ENCODE results near the gene CCSER1. TPM values are rescaled to one million over a fixed set of nuclear protein-coding genes. Genes with fewer than 3 reads are reported as not detected.
A peak's percentile ranks its signal among the peaks of the same experiment; 100 is the strongest.
"Not testable (repeated sequence)": the region's sequence is repeated elsewhere in the genome, so short reads cannot be mapped to it uniquely, and the experiment has no call there.

CCSER1 gene
- total and polyA plus RNA-seq, 4 donors, result 3.5 to 66.1 (median 14.5) TPM

- not testable (repeated sequence) for H3K36me3 ChIP-seq (ENCODE audit: control insufficient read depth, insufficient read depth, low read length); H3K4me3 ChIP-seq (ENCODE audit: low read depth, low read length); H3K27me3 ChIP-seq (ENCODE audit: control insufficient read depth, insufficient read depth, low read length); H3K27ac ChIP-seq (ENCODE audit: low read depth, low read length); H3K9me3 ChIP-seq (ENCODE audit: control insufficient read depth, insufficient read depth, low read length); H3K4me1 ChIP-seq (ENCODE audit: control insufficient read depth, insufficient read depth, low read length); DNase-seq (ENCODE audit: low read depth in 4 of 6, low spot score in 6 of 6)
- WGBS (ENCODE audit: insufficient coverage), result 98% methylated on average over 14 of the region's 26 CpGs
Measured at GRCh38 chr4:91217831-91218403, 1090.7 kb downstream of the CCSER1 start.

- H3K4me3 ChIP-seq (ENCODE audit: low read depth, low read length), result no peak overlapping the region
- H3K27me3 ChIP-seq (ENCODE audit: control insufficient read depth, insufficient read depth, low read length), result no peaks in the 10 kb centered on the region
- no peak overlapping the region for H3K27ac ChIP-seq (ENCODE audit: low read depth, low read length)
- H3K36me3 ChIP-seq (ENCODE audit: control insufficient read depth, insufficient read depth, low read length), result no peaks in the 10 kb centered on the region
- no peaks in the 10 kb centered on the region for H3K9me3 ChIP-seq (ENCODE audit: control insufficient read depth, insufficient read depth, low read length)
- no peaks in the 10 kb centered on the region for H3K4me1 ChIP-seq (ENCODE audit: control insufficient read depth, insufficient read depth, low read length)
- peak in 1 of 6 donors; percentile 7 for DNase-seq (ENCODE audit: low read depth in 4 of 6, low spot score in 6 of 6)
- 40% methylated on average over 1 of the region's 2 CpGs for WGBS (ENCODE audit: insufficient coverage)
Measured at GRCh38 chr4:91220315-91220714, 1093.1 kb downstream of the CCSER1 start.

DNA sequence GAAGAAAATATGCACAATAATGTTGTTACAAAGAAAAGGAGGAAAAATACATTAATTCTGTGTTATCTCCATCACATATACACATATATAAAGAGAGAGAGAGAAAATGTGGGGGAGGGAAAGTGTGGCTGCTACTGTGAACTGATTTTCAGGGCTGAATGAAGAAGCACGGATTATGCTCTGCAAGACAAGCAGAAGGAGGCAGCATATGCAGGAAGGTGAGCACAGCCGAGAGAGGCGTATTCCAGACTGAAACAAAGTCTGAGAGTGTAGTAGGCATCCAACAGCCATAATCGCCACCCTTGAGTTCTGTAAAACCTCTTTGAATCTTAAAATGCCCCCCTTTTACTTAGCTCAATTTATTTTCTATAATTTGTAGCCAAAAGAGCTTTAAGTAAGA is 1094.8 kb downstream of the CCSER1 start:
- peak in 1 of 6 donors; percentile 37 for DNase-seq (ENCODE audit: low read depth in 4 of 6, low spot score in 6 of 6)
- Histone ChIP-seq H3K4me3 (ENCODE audit: low read depth, low read length) (no peak overlapping the region), H3K27me3 (ENCODE audit: control insufficient read depth, insufficient read depth, low read length) (no peaks in the 10 kb centered on the region)

DNA sequence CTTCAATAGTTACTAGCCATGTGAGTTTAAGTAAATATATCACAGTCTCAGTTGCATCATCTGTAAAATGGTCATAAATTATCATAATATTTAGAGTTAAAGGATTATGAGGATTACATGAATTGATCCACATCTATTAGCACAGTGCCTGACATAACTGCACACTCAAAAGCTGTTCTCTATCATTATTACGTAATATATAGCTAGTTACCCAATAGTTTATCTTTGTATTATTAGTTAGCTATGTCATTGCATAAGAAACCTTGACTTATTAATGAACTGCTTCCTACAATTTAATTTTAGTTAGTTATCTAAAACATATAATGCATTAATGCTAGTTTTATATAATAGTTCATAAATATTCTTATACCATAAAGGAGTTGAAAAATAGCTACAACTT is 1099.7 kb downstream of the CCSER1 start:
- no peaks in the 10 kb centered on the region for H3K9me3 ChIP-seq (ENCODE audit: control insufficient read depth, insufficient read depth, low read length)

More for the DNA sequence above, 1094.8 kb downstream of the CCSER1 start:
- H3K9me3 ChIP-seq (ENCODE audit: control insufficient read depth, insufficient read depth, low read length), result no peaks in the 10 kb centered on the region
- H3K27ac ChIP-seq (ENCODE audit: low read depth, low read length), result no peak overlapping the region
- H3K4me1 ChIP-seq (ENCODE audit: control insufficient read depth, insufficient read depth, low read length), result no peaks in the 10 kb centered on the region
- no peaks in the 10 kb centered on the region for H3K36me3 ChIP-seq (ENCODE audit: control insufficient read depth, insufficient read depth, low read length)
- WGBS (ENCODE audit: insufficient coverage), result 90% methylated on average over 3 of the region's 4 CpGs

GRCh38 chr4:91228659-91229058 is 1101.5 kb downstream of the CCSER1 start:
- H3K4me3 ChIP-seq (ENCODE audit: low read depth, low read length), result no peak overlapping the region
- no peaks in the 10 kb centered on the region for H3K4me1 ChIP-seq (ENCODE audit: control insufficient read depth, insufficient read depth, low read length)
- H3K9me3 ChIP-seq (ENCODE audit: control insufficient read depth, insufficient read depth, low read length), result no peaks in the 10 kb centered on the region
- no peak for DNase-seq (ENCODE audit: low read depth in 4 of 6, low spot score in 6 of 6)
- H3K36me3 ChIP-seq (ENCODE audit: control insufficient read depth, insufficient read depth, low read length), result no peaks in the 10 kb centered on the region
- H3K27ac ChIP-seq (ENCODE audit: low read depth, low read length), result no peak overlapping the region
- no CpG with 5 or more reads among the region's 3 CpGs for WGBS (ENCODE audit: insufficient coverage)
- H3K27me3 ChIP-seq (ENCODE audit: control insufficient read depth, insufficient read depth, low read length), result no peaks in the 10 kb centered on the region

More for the DNA sequence above, 1099.7 kb downstream of the CCSER1 start:
- Histone ChIP-seq H3K27me3 (ENCODE audit: control insufficient read depth, insufficient read depth, low read length) (no peaks in the 10 kb centered on the region), H3K4me3 (ENCODE audit: low read depth, low read length) (no peak overlapping the region), H3K4me1 (ENCODE audit: control insufficient read depth, insufficient read depth, low read length) (no peaks in the 10 kb centered on the region), H3K36me3 (ENCODE audit: control insufficient read depth, insufficient read depth, low read length) (no peaks in the 10 kb centered on the region), H3K27ac (ENCODE audit: low read depth, low read length) (no peak overlapping the region)
- whole genome bisulfite sequencing (ENCODE audit: insufficient coverage), result no CpG with 5 or more reads among the region's 1 CpG
- no peak for DNase-seq (ENCODE audit: low read depth in 4 of 6, low spot score in 6 of 6)

DNA sequence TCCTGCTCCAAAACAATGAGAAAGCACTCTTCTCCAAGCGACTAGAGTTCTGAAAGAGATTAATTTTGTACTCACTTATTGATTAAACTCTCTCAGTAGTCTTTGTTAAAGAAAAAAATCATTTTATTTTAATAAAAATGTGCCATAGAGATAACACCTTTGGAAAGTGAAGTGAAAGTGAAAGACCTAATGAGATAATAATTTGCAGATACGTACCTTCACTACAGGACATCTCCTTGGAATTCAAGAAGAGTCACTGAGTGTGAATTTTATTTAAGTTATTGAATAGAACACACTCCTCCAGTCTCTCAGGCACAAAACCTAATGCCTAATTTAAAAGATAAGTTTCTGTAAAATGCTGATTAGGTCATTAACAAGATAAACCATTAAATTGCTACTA is 1106.0 kb downstream of the CCSER1 start:
- no peak overlapping the region for H3K27ac ChIP-seq (ENCODE audit: low read depth, low read length)
- no peaks in the 10 kb centered on the region for H3K27me3 ChIP-seq (ENCODE audit: control insufficient read depth, insufficient read depth, low read length)
- no peaks in the 10 kb centered on the region for H3K9me3 ChIP-seq (ENCODE audit: control insufficient read depth, insufficient read depth, low read length)
- H3K4me3 ChIP-seq (ENCODE audit: low read depth, low read length), result no peak overlapping the region
- H3K36me3 ChIP-seq (ENCODE audit: control insufficient read depth, insufficient read depth, low read length), result no peaks in the 10 kb centered on the region
- H3K4me1 ChIP-seq (ENCODE audit: control insufficient read depth, insufficient read depth, low read length), result no peaks in the 10 kb centered on the region
- WGBS (ENCODE audit: insufficient coverage), result no CpG with 5 or more reads among the region's 2 CpGs
- no peak for DNase-seq (ENCODE audit: low read depth in 4 of 6, low spot score in 6 of 6)

DNA sequence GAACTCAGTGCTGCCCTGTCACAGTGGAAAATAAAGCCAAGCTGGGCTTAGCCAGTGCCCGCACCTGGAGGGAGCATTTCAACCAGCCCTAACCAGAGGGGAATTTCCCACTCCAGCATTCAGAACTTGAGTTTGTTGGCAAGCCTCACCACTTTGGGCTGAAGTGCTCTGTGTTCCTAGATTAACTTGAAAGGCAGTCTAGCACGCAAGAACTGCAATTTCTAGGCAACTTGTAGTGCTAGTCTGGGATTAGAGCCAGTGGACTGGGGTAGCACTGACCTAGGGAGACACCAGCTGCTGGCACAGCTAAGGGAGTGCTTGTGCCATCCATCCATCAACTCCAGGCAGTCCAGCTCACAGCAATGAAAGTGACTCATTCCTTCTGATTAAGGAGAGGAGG is 1115.9 kb downstream of the CCSER1 start:
- Histone ChIP-seq H3K27ac (ENCODE audit: low read depth, low read length) (no peak overlapping the region), H3K4me1 (ENCODE audit: control insufficient read depth, insufficient read depth, low read length) (no peaks in the 10 kb centered on the region), H3K36me3 (ENCODE audit: control insufficient read depth, insufficient read depth, low read length) (no peaks in the 10 kb centered on the region), H3K27me3 (ENCODE audit: control insufficient read depth, insufficient read depth, low read length) (no peaks in the 10 kb centered on the region), H3K9me3 (ENCODE audit: control insufficient read depth, insufficient read depth, low read length) (no peaks in the 10 kb centered on the region), H3K4me3 (ENCODE audit: low read depth, low read length) (no peak overlapping the region)
- 68% methylated on average over 2 of the region's 2 CpGs for WGBS (ENCODE audit: insufficient coverage)
- DNase-seq (ENCODE audit: low read depth in 4 of 6, low spot score in 6 of 6), result peak in 1 of 6 donors; percentile 61

DNA sequence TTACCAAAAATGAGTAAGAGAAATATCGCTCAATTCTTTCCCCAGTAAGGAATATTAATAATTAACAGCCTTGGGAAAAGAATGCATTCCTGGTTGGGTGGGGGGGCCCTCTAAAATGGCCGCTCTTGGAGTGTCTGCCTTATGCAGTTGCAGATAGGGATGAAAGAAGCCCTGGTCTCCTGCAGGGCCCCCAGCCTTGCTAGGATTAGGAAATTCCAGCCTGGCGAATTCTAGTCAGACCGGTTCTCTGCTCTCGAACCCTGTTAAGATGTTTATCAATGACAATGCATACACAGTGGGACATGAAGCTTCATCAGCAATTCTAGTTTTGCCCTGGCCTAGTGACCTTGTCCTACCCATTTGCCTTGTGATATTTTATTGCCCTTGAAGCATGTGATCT is 1128.8 kb downstream of the CCSER1 start:
- Histone ChIP-seq H3K27ac (ENCODE audit: low read depth, low read length) (no peak overlapping the region), H3K9me3 (ENCODE audit: control insufficient read depth, insufficient read depth, low read length) (no peaks in the 10 kb centered on the region), H3K4me3 (ENCODE audit: low read depth, low read length) (no peak overlapping the region), H3K36me3 (ENCODE audit: control insufficient read depth, insufficient read depth, low read length) (no peaks in the 10 kb centered on the region), H3K4me1 (ENCODE audit: control insufficient read depth, insufficient read depth, low read length) (no peaks in the 10 kb centered on the region), H3K27me3 (ENCODE audit: control insufficient read depth, insufficient read depth, low read length) (no peaks in the 10 kb centered on the region)
- DNase-seq (ENCODE audit: low read depth in 4 of 6, low spot score in 6 of 6), result no peak
- WGBS (ENCODE audit: insufficient coverage), result 76% methylated on average over 4 of the region's 5 CpGs

DNA sequence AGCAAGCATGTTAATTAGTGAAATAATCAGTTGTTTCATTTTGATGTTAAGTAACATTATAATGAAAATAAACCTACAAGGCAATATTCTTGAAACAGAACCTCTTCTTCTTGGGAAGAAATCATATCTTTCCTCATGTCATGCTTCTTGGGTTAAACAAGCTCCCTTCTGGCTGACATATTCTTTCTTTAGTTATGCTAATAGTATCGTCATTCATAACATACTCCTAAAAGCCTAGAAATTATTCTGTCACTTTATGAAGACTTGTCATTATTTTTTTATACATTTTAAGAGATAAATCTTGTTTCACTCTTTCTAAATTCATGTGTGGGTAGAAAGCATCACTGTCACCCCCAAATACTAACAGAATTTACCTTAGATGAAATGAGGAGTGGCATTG is 1129.6 kb downstream of the CCSER1 start:
- Histone ChIP-seq H3K27ac (ENCODE audit: low read depth, low read length) (no peak overlapping the region), H3K27me3 (ENCODE audit: control insufficient read depth, insufficient read depth, low read length) (no peaks in the 10 kb centered on the region), H3K36me3 (ENCODE audit: control insufficient read depth, insufficient read depth, low read length) (no peaks in the 10 kb centered on the region), H3K9me3 (ENCODE audit: control insufficient read depth, insufficient read depth, low read length) (no peaks in the 10 kb centered on the region), H3K4me3 (ENCODE audit: low read depth, low read length) (no peak overlapping the region), H3K4me1 (ENCODE audit: control insufficient read depth, insufficient read depth, low read length) (no peaks in the 10 kb centered on the region)
- no peak for DNase-seq (ENCODE audit: low read depth in 4 of 6, low spot score in 6 of 6)
- no CpG with 5 or more reads among the region's 1 CpG for WGBS (ENCODE audit: insufficient coverage)

GRCh38 chr4:91257721-91258120 is 1130.5 kb downstream of the CCSER1 start:
- H3K27ac ChIP-seq (ENCODE audit: low read depth, low read length), result no peak overlapping the region
- WGBS (ENCODE audit: insufficient coverage), result no CpG with 5 or more reads among the region's 2 CpGs
- no peak overlapping the region for H3K4me3 ChIP-seq (ENCODE audit: low read depth, low read length)
- H3K36me3 ChIP-seq (ENCODE audit: control insufficient read depth, insufficient read depth, low read length), result no peaks in the 10 kb centered on the region
- no peak for DNase-seq (ENCODE audit: low read depth in 4 of 6, low spot score in 6 of 6)
- no peaks in the 10 kb centered on the region for H3K9me3 ChIP-seq (ENCODE audit: control insufficient read depth, insufficient read depth, low read length)
- H3K27me3 ChIP-seq (ENCODE audit: control insufficient read depth, insufficient read depth, low read length), result no peaks in the 10 kb centered on the region
- no peaks in the 10 kb centered on the region for H3K4me1 ChIP-seq (ENCODE audit: control insufficient read depth, insufficient read depth, low read length)

All from spinal cord (tissue), 10 donors.